Lung (tissue), 12 donors: ENCODE results near the gene DGKB. TPM values are rescaled to one million over a fixed set of nuclear protein-coding genes. Genes with fewer than 3 reads are reported as not detected.

Experiments used
- ATAC-seq: fragments of 200-7000 bp; cut with Tn5 transposase; one replicate; pipeline ENCODE4 v1.9.1; 2020; ENCODE audit warnings: moderate number of reproducible peaks; ENCODE audit not compliant: insufficient read depth, low FRiP score
- DNase-seq, 3 donors: peaks; one replicate each; pipeline ENCODE4 v3.0.0-alpha.2; 2013 to 2017
- H3K27ac ChIP-seq, 2 donors: one replicate each; pipeline ENCODE4 v1.5.1; 2013; ENCODE audit warnings: mild to moderate bottlenecking in 2 of 2, moderate library complexity in 2 of 2, control low read depth in 1 of 2, inconsistent platforms in 1 of 2, low read depth in 1 of 2, low read length in 1 of 2
- H3K27me3 ChIP-seq, 3 donors: one replicate each; pipeline ENCODE4 v1.5.1; 2013; ENCODE audit warnings: low read length in 2 of 3; ENCODE audit not compliant: control insufficient read depth in 3 of 3, insufficient read depth in 3 of 3
- H3K36me3 ChIP-seq, 4 donors: one replicate each; pipeline ENCODE4 v1.5.1; 2013; ENCODE audit warnings: low read length in 4 of 4, mild to moderate bottlenecking in 1 of 4, moderate library complexity in 1 of 4; ENCODE audit not compliant: control insufficient read depth in 4 of 4, insufficient read depth in 4 of 4
- H3K4me1 ChIP-seq, 5 donors: one replicate each; pipeline ENCODE4 v1.5.1; 2013; ENCODE audit warnings: low read length in 5 of 5, mild to moderate bottlenecking in 2 of 5, moderate library complexity in 1 of 5; ENCODE audit not compliant: control insufficient read depth in 5 of 5, insufficient read depth in 5 of 5
- H3K4me3 ChIP-seq: one replicate; pipeline ENCODE4 v1.5.1; 2013; ENCODE audit warnings: mild to moderate bottlenecking, control low read depth, moderate library complexity
- H3K9ac ChIP-seq, 2 donors: one replicate each; pipeline ENCODE4 v1.5.1; 2013; ENCODE audit warnings: low read length in 2 of 2, control low read depth in 1 of 2; ENCODE audit not compliant: insufficient read depth in 1 of 2
- H3K9me3 ChIP-seq, 4 donors: one replicate each; pipeline ENCODE4 v1.5.1; 2013; ENCODE audit warnings: low read length in 3 of 4, mild to moderate bottlenecking in 1 of 4, moderate library complexity in 1 of 4; ENCODE audit not compliant: control insufficient read depth in 4 of 4, insufficient read depth in 3 of 4
- CTCF ChIP-seq: IDR thresholded peaks from 2 replicates; pipeline ENCODE4 v1.5.1; 2012; ENCODE audit warnings: mild to moderate bottlenecking; ENCODE audit errors: control extremely low read depth, extremely low read depth
- WGBS, 2 donors: extraction: QIAGEN DNeasy Blood & Tissue Kit; methylation state at CpG; one replicate each; pipeline ENCODE4 v1.1.7; 2013; 5-methylcytosine and 5-hydroxymethylcytosine counted together
- polyA plus RNA-seq, 2 donors: library from polyadenylated mRNA; stranded (reverse); fragments of 200-250 nt; gene quantifications; one replicate each; pipeline ENCODE4 v1.2.1, GENCODE V29; 2013
- total RNA-seq, 2 donors: library from RNA; depleted of rRNA in 1 of 2; stranded (reverse); fragments of >200 nt in 1 of 2; gene quantifications; one replicate each; pipeline ENCODE4 v1.2.1, GENCODE V29; 2014 to 2021
- donor health status: control.
- donor health status: control.
- donor health status: Bipolar disorder and iron deficiency.
- donor health status: healthy.
- donor health status: DM: yes; HTN: yes; CAD: no.

DGKB gene
- total and polyA plus RNA-seq, 4 donors = under 0.01 to 0.57 (median 0.06) TPM; not detected in 1

DNA sequence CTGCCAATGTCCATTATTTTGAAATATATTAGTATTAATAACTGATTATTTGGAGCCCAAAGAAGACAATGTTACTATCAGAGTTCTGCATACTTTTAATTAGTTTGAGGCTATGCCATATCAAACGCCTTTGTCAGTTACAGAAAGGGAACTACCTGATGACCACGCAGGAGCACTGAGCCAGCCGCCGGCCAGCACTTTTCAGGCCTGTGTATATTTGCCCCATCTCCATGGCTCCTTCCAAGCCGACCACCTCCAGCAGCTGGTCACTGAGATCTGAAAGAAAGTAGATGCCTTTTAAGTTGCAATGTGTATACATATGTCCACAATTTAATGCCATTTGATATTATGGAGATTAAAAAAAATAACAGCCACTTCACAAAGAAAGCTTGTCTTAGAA lies 724.7 kb downstream of the DGKB start:
- Histone ChIP-seq H3K27ac (no peak overlapping the region), H3K27me3 (no peaks in the 10 kb centered on the region), H3K9me3 (no peaks in the 10 kb centered on the region), H3K4me1 (no peaks in the 10 kb centered on the region), H3K4me3 (no peak overlapping the region), H3K9ac (no peak overlapping the region), H3K36me3 (no peaks in the 10 kb centered on the region)
- TF ChIP-seq CTCF = no peak
- WGBS, 2 donors = 91 to 96% methylated on average over 5 of the region's 5 CpGs
- DNase-seq (no peak), ATAC-seq (no peak)

DNA sequence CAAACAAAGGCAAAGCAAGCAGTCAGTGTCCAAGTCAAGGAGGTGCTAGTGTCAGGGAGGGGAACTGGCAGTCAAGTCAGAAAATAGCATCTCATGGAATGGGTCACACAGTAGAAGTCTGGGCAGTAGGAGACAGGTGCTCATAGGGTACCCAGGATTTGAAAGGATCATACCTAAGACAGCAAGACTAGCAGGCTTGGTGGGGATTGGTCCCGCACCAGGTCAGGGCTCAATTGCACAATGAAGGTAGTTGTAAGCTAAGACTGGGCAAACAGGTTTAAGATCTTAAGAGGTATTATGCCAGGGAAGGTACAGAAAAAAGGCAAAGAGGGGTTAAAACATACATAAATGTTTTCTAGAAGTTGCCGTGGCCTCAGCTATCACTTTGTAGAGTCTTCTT lies 731.7 kb downstream of the DGKB start:
- no peaks in the 10 kb centered on the region for H3K36me3 ChIP-seq
- ATAC-seq (no peak), DNase-seq (peak in 2 of 3 donors; percentile 3 to 34)
- TF ChIP-seq CTCF = no peak
- WGBS, 2 donors = 63 to 85% methylated on average over 2 of the region's 2 CpGs
- H3K27me3 ChIP-seq = no peaks in the 10 kb centered on the region
- H3K27ac ChIP-seq = no peak overlapping the region
- H3K9me3 ChIP-seq = peaks cover 0 to 9% (median 0%) of the 10 kb centered on the region in 4 donors
- no peak overlapping the region for H3K9ac ChIP-seq
- H3K4me1 ChIP-seq = no peaks in the 10 kb centered on the region
- H3K4me3 ChIP-seq = no peak overlapping the region

DNA sequence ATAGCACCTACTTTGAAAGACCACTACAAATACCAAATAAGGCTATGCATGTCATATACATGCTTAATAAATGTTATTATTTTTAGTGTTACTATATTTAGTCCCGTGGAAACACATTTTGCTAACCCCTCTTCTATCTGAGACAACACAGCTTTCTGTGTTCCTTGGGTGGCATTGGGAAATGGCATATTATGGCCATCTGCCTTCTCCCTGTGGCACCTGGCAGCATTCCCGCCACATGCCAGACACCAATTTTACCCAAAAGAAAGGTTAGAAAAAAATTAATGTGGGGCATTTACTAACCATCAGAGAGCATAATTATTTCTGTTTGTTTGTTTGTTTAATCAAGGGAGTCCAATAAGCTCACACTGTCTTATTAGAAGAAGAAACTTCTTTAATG lies 744.4 kb downstream of the DGKB start:
- ATAC-seq = no peak
- no peak overlapping the region for H3K9ac ChIP-seq
- H3K9me3 ChIP-seq = no peaks in the 10 kb centered on the region
- H3K27me3 ChIP-seq = no peaks in the 10 kb centered on the region
- no peak for DNase-seq
- 79 to 93% methylated on average over 2 of the region's 2 CpGs for WGBS, 2 donors
- TF ChIP-seq CTCF = no peak
- H3K4me3 ChIP-seq = no peak overlapping the region
- H3K36me3 ChIP-seq = no peaks in the 10 kb centered on the region
- H3K27ac ChIP-seq = no peak overlapping the region
- no peaks in the 10 kb centered on the region for H3K4me1 ChIP-seq

DNA sequence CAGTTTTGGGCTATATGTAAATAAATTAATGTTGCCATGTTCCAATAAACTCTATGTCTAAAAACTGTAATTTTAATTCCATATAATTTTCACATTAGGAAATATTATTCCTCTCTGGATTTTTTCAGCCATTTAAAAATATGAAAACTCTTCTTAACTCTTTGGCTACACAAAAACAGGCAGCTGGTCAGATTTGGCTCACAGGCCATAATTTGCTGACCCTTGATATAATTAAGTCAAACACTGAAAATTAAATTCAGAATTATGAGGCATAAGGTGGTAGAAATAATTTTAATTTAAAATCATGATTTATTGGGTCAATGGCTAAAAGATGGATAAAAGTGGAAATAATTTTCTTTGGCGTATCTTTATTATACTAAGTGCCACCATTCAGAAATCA lies 746.1 kb downstream of the DGKB start:
- Histone ChIP-seq H3K9ac (no peak overlapping the region), H3K36me3 (no peaks in the 10 kb centered on the region), H3K27ac (no peak overlapping the region), H3K9me3 (no peaks in the 10 kb centered on the region), H3K4me1 (no peaks in the 10 kb centered on the region), H3K4me3 (no peak overlapping the region), H3K27me3 (no peaks in the 10 kb centered on the region)
- no peak for TF ChIP-seq CTCF
- no peak for ATAC-seq
- 92 to 99% methylated on average over 1 of the region's 1 CpG for WGBS, 2 donors
- DNase-seq = no peak
